Activated CD8-positive, alpha-beta memory T cell treated with anti-CD3 and anti-CD28 coated beads for 48 hours (primary cell): ENCODE data around the gene CADPS2.
"Not testable (repeated sequence)": the region's sequence is repeated elsewhere in the genome, so short reads cannot be mapped to it uniquely, and the experiment has no call there.

ENCODE experiments used
- DNase-seq, 3 experiments: peaks; one replicate each; pipeline ENCODE4 v3.0.0-alpha.2; 2020; ENCODE audit warnings: low read depth in 2 of 3, low spot score in 2 of 3

Gene CADPS2

GRCh38 chr7:122850528-122850927 is 35.7 kb downstream of the CADPS2 start:
- DNase-seq = no peak

GRCh38 chr7:122849957-122850328 is 36.3 kb downstream of the CADPS2 start:
- no peak for DNase-seq

DNA sequence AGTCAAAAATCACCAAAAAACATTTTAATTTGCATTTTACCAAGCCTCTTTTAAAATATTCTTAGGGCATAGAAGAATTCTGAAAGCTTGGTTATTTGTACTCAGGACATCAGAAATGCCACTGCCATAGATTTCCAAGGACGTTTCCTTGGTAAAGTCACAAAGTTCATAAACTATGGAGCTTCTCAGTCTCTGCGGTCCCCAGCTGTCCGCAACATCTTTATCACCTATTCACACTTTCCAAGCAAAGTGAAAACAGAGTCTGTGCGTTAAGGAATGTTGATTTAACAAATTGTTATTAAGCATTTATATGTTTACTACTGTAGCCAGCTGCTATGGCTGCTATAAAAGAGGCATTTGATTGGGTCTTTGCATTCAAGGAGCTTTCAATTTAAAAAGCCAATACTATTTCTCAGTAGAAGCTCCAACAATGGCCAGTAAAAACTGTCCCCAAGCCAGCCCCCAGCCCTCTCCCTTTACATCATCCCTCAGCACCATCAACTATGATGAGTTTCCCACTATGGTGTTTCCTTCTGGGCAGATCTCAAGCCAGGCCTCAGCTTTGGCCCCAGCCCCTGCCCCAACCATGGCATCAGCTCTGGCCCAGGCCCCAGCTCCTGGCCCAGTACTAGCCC is 36.8 kb downstream of the CADPS2 start:
- DNase-seq = no peak

- DNase-seq = no peak
Observed at GRCh38 chr7:122847871-122848473, 38.3 kb downstream of the CADPS2 start.

GRCh38 chr7:122846591-122846990 is 39.7 kb downstream of the CADPS2 start:
- no peak for DNase-seq

- no peak for DNase-seq
Observed at GRCh38 chr7:122845286-122845685, 41.0 kb downstream of the CADPS2 start.

GRCh38 chr7:122844191-122844988 is 41.9 kb downstream of the CADPS2 start:
- DNase-seq = no peak

GRCh38 chr7:122842971-122843370 is 43.3 kb downstream of the CADPS2 start:
- no peak for DNase-seq

DNA sequence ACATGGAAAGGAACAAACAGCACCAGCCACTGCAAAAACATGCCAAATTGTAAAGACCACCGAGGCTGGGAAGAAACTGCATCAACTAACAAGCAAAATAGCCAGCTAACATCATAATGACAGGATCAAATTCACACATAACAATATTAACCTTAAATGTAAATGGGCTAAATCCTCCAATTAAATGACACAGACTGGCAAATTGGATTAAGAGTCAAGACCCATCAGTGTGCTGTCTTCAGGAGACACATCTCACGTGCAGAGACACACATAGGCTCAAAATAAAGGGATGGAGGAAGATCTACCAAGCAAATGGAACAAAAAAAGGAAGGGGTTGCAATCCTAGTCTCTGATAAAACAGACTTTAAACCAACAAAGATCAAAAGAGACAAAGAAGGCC is 50.0 kb downstream of the CADPS2 start:
- DNase-seq = not testable (repeated sequence)

DNA sequence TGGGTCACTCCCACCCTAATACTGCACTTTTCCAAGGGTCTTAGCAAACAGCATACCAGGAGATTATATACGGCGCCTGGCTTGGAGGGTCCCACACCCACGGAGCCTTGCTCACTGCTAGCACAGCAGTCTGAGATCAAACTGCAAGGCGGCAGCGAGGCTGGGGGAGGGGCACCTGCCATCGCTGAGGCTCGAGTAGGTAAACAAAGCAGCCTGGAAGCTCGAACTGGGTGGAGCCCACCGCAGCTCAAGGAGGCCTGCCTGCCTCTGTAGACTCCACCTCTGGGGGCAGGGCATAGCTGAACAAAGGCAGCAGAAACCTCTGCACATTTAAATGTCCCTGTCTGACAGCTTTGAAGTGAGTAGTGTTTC is 51.7 kb downstream of the CADPS2 start:
- not testable (repeated sequence) for DNase-seq

GRCh38 chr7:122833888-122834570 is 52.2 kb downstream of the CADPS2 start:
- no peak for DNase-seq

DNA sequence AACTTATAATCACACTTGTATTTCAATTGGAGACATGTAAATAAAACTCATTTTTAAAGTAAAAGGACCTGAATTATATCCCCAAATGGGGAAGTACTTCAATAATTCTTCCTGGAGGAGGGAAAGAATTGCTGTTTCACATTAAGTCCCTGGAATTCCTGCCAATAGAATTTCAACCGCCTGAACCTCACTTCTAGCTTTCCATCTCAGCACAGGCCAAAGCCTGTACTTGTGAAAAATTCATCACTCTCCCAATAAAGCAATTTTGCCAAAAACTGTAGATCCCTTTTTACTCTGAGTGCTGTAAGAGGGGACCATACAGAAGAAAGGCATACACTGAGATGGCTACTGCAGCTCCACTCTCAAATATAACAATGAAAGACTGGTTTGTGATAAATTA is 54.8 kb downstream of the CADPS2 start:
- no peak for DNase-seq

GRCh38 chr7:122829962-122830361 is 56.3 kb downstream of the CADPS2 start:
- no peak for DNase-seq

GRCh38 chr7:122827763-122828162 is 58.5 kb downstream of the CADPS2 start:
- no peak for DNase-seq

GRCh38 chr7:122813845-122814244 is 72.4 kb downstream of the CADPS2 start:
- DNase-seq = no peak

GRCh38 chr7:122803851-122804250 is 82.4 kb downstream of the CADPS2 start:
- no peak for DNase-seq

- no peak for DNase-seq
Observed at GRCh38 chr7:122803323-122803722, 82.9 kb downstream of the CADPS2 start.

GRCh38 chr7:122802301-122802751 is 83.9 kb downstream of the CADPS2 start:
- DNase-seq = no peak

DNA sequence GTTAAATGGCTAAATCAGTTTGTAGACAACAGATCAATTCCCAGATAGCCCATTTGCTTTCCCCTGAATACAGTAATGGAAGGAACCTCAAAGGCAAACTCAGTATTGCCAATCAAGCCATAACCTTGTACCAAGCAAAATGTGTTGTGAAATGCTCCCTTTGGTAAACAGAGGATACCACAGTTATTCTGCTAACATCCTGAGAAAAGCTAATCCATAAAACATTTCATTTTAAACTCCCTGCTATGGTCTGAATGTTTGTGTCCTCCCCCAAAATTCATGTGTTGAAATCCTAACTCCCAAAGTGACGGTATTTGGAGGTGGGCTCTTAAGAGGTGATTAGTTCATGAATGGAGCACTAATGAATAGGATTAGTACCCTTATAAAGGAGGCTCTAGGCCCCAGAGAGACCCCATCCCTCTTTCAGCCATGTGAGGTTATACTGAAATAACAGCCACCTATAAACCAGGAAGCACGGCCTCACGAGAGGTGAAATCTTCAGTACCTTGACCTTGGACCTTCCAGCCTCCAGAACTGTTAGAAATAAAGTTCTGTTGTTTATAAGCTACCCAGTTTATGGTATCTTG is 94.2 kb downstream of the CADPS2 start:
- DNase-seq = no peak

DNA sequence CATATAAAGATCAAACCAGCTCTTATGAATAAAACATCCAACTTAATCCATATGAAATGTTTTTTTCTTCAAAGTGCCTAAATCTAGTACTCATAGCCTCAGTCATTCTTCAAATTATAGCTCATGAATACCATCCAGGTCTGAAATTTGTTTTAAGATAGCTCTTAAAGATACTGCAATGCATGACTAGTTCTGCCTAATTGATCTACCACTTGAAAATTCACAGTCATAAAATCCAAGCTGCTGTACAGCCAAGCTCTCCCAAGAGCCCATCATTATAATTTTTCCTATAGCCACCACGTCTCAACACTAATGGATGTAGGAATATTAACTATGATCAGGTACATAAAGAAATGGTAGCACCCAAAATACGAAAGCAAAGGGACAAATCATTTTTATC is 95.7 kb downstream of the CADPS2 start:
- no peak for DNase-seq

- DNase-seq = no peak
Observed at GRCh38 chr7:122790132-122790531, 96.1 kb downstream of the CADPS2 start.
